ENCODE measurements around the gene TRMT1.
A peak's percentile ranks its signal among the peaks of the same experiment; 100 is the strongest.

Gene TRMT1

DNA sequence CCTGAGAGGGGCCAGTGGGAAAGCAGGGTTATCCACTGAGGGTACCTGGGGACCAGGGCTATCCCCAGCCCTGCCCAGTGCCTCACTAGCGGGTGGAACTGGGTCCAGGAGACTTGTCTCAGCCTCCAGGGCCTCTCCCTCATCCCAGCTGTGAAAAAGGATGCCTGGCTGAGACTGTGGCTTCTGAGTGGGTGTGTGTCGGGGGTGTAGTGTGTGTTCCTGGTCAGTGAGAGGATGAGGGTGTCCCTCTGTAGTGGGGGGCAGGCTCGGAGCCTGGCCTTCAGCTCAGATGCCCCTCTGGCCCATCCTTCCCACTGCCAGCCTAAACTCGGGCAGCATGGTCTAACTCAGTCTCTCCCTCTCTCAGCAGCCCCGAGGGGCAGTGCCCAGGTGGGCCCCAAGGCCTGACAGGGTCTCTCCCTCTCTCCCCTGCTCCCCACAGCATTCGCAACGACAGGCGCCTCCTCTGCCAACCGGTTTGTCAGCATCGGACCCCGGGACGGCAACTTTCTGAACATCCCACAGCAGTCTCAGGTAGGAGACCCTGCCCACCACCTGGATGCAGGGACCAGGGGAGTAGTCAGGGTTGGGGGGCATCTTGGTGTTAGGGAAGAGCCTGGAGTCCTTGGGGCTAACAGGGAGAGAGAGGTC is 26.6 kb downstream of the TRMT1 start:
- no peak for DNase-seq

DNA sequence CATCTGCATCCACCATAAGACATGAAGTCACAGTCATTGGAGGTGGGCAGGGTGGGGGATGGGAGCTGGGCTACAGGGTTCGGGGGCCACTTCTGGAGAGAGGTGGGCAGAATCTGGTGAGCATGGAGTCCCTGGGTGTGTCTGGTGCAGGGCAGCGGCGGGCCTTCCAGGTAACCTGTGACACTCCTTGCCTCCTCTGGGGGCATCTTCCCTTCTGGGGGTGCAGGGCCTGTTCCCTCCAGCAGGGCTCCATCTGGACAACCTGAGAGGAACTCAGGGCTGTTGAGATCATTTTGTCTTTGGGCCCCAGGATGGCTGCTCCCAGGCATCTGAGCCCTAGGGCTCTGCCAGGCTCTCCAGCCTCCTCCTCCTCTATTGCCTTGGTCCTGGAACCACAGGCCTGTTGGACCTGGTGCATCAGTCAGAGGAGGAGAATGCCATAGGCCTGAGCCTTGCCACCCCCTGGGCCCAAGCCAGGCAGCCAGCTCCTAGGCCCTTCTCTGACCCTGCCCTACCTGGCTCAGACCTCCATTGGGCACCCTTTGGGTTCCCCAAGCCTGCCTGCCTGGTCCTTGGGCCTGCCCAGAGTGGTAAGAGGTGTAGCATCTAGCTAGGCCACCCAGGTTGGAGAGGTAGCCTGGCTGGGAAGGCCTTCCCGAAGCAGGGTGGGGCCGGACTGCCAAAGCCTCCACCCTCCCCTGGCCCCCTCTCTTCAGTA is 27.2 kb downstream of the TRMT1 start:
- DNase-seq, result peak; percentile 28

- no peak for DNase-seq
These were observed 28.6 kb downstream of the TRMT1 start for GRCh38 chr19:13087795-13088537.

- DNase-seq, result no peak
These were observed 29.2 kb downstream of the TRMT1 start for GRCh38 chr19:13087295-13087694.

DNA sequence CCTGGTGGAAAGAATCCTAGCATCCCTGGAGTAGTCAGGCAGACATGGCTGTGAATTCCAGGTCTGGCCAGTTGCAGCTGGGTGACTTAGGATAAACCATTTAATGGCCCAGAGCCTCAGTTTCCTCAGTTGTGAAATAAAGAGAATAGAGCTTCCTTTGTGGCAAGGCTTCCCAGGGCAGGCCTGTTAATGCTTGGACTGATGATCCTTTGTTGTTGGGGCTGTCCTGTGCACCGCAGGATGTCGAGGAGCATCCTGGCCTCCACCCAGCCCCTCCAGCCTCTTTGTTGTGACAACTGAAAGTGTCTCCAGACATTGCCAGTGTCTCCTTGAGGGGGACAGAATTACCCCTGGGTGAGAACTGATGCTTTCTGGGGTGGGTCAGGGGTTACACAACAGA is 30.2 kb downstream of the TRMT1 start:
- no peak for DNase-seq

- no peak for DNase-seq
These were observed 30.9 kb downstream of the TRMT1 start for GRCh38 chr19:13085666-13086065.

DNA sequence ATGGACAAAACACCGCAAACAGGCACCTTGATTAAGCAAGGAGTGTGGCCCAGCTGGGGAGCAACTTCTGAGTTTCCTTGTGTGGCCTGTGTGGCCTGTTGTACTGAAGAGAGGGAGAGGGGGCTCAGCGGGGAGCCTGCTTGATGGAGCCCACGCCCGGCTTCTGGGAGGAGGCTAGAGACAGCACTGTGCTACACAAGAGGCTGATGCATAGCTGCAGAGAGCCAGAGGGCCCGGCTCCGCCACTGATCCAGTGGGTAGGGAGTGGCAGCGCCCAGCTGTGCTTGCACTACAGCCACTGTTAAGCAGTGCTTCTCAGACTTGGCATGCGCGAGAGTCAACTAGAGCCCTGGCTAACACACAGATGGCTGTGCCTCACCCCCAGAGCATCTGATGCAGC is 32.9 kb downstream of the TRMT1 start:
- no peak for DNase-seq

GRCh38 chr19:13083008-13083404 is 33.5 kb downstream of the TRMT1 start:
- no peak for DNase-seq

- DNase-seq, result no peak
These were observed 34.1 kb downstream of the TRMT1 start for GRCh38 chr19:13082192-13083007.

DNA sequence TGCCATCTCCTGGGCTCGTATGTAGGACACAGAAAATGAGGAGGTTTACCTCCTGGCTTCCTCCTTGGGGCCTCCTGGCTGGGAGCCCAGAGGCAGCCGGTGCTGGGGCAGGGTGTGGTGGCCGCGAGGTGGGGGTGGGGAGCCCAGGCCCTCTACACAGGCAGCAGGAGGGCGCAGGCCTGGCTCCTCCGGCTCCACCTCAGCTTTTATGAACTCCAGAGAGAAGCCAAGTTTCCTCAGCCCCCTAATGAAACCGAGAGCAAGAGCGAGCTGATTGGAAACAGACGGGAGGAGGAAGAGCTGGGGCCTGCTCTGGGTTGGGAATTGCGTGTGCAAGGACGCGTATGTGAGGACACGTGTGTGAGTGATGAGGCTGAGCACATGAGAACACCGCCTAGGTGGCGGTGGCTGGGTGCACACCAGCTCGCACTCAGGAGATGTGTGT is 37.0 kb downstream of the TRMT1 start:
- DNase-seq, result no peak

DNA sequence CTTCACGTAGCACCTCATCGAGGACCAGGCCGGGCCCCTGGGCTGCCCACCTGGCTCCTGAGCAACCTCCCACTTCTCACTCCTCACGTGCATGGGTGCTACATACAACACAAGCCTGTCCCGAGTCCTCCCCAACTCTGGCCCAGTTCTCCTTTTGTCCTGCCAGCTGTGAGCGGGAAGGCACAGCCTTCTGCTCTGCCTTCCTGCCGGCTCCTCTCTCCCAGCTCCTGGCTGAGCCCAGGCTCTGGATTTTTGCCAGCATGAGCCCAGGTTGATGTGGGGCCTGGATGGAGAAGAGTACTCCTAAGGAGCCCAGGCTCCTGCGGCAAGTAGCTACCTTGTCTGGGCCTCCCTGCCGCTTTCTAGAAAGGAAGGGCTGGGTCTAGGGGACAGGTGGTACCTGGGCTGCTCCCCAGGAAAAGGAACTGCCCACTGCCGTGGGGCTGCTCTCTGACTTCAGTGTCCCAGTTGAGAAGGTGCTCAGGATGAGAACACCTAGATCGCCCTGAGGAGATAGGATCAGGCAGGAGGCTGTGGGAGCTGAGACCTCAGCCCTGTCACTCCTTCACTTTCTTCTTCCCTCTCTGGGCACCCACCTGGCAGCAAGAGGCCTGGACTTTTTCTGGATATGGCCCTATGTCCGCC is 37.5 kb downstream of the TRMT1 start:
- DNase-seq, result no peak

DNA sequence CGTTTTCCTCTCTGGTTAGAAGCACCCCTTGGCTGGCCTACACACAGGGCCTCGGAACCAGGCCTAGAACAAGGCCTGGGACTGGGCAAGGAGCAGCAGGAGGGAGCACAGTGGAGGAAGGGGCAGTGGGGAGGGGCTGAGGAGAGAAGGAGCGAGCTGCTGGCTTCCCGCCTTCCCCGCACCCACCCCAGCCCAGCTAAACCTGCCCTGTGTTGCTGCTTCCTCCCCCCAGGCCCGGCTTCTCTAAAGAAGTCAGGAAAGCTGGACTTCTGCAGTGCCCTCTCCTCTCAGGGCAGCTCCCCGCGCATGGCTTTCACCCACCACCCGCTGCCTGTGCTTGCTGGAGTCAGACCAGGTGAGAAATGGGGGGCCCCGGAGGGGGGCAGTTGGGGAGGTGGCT is 38.2 kb downstream of the TRMT1 start:
- DNase-seq, result no peak

- DNase-seq, result no peak
These were observed 39.3 kb downstream of the TRMT1 start for GRCh38 chr19:13077240-13077639.

DNA sequence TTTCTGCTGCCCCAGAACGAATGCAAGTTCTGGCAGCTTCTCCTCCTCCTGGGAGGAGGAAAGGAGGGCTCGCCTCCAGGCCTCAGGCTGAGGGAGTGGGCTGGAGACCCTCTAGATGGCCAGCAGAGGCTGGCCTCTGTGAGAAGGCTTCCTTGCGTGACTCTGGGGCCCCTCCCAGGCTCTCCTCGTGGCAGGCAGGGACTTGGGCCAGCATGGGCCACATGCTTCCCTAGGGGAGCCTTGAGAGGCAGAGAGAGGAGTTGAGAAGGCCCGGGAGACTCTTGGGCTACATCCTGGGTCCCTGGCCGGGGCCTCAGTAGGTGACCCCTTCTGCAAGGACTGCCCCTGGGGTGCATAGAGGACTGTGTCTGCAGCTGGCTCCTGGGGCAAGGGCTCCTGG is 39.8 kb downstream of the TRMT1 start:
- DNase-seq, result no peak

DNA sequence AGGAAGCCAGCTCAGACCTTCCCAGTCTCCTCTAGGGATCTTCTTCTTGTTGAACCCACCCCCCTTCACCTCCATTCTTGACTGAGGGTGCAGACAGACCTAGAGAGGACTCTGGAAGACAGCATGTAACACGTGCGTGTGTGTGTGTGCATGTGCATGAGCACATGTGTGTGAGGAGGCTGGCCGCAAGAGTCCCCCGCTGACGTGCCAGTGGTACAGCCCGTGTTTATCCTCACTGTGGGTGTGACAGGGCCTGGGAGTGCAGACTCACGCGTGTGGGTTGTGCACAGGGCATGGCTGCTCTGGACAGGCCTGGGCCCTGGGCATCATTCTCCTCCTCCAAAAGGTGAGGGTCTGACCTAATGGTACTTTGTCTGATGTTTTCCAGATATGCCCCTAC is 40.2 kb downstream of the TRMT1 start:
- DNase-seq, result no peak

DNA sequence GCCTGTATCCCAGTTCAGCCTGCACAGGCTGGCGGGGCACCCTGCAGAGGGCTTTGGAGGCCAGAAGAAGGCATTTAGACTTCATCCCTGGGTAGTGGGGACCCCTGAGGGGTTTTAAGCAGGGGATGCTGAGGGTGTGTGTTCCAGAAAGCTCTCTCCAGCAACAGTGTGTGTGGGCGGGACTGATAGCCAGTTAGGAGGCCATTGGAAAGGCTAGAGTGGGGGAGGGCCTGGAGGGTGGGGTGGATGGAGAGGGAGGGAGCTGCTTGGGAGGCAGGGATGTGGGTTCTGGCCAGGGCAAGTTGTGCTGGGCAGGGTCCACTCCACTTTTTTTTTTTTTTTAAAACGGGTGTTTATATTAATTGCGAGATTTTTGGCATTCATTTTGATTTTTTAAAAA is 42.2 kb downstream of the TRMT1 start:
- DNase-seq, result no peak

- no peak for DNase-seq
These were observed 43.3 kb downstream of the TRMT1 start for GRCh38 chr19:13073263-13073662.

DNA sequence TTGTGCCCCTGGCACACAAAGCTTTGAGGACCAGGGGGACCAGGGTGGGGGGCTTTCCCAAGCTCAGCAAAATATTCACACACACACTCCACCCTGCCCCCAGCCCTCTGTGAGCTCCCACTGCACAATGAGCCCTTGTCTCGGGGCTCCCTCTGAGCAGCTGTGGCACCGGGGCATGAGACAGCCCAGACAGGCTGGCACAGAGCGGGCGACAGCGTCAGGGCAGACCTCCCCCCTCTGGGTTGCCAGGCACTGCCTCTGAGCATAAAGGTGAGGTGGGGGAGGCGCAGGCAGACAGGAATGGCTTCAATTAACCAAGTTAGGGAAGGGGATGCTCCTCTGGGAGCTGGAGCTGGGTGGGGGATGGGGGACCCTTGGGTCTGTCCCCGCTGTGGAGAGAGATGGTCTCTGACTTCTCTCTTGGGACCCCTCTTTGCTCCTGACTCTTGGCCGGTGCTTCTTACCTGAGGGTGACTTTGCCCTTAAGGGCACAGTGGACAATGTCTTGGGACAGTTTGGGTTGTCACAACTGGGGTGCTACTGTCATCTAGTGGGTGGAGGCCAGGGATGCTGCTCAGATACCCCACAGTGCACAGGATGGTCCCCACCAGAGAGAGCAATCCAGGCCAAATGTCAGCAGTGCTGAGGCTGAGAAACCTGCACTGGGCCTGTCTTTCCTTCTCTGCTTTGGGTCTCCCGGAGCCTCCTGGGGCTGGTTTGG is 44.2 kb downstream of the TRMT1 start:
- no peak for DNase-seq

DNA sequence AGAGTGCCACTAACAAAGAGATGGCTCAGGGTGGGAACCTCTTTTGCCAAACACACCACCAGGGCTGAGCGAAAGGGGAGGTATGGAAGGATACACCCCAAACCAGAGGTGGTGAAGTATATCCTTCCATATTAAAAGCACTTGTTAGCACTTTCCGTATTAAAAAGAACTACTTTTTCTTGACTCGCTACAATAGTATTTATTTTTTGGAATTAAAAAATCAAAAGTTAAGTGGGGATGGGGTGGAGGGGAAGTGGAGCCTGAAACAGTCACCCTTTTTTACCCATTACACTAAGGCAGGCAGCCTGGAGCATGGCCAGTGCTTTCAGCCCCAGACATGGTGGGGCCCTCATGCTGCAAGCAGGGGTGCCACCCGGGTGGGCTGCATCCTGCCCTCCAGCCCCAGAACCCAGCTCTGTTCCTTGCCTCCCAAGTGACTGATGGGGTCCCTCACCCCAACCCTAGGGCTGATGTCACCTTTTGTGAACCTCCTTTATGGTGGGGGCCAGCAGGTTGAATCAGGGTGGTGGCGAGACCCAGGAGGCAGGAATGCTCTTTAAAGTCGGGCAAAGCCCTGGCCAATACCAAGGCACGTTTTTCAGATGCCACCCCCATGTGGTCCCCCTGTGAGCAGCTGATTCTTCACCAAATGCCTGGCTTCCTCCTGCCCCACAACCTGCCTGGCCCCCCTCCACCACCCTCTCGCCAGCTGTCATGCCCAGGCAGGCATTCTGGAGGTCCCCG is 44.9 kb downstream of the TRMT1 start:
- no peak for DNase-seq

- no peak for DNase-seq
These were observed 46.0 kb downstream of the TRMT1 start for GRCh38 chr19:13070425-13071140.
